ENCODE results near the gene RIC1. TPM values are rescaled to one million over a fixed set of nuclear protein-coding genes. Genes with fewer than 3 reads are reported as not detected.

The RIC1 gene
- total RNA-seq, 6 donors from 2014 or later = 21.5 to 62.9 (median 31.0) TPM

DNA sequence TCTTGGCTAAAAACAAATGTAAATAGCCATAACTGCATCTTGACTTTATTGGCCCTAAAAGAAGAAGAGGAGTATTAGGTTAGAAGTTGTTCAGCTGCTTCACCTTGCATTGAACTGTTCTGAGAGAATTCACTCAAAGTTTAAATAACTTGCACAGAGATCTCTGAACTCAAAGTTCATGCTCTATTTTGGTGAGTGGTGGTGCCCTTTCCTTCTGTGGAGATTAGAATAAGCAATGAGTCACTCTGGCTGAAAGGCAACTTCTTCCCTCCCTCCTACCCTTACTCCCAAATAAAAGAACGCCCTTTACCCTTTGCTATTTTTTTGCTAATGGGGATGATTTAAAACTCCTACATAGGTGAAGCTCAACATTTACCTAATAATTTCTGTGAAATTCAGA lies 155.1 kb downstream of the RIC1 start:
- TF ChIP-seq POLR2AphosphoS5 (IDR thresholded peaks at IDR 0.05) = no peak
- TF ChIP-seq EP300 (IDR thresholded peaks at IDR 0.05) = no peak
- TF ChIP-seq POLR2A (IDR thresholded peaks at IDR 0.05) = no peak
- TF ChIP-seq CTCF (IDR thresholded peaks at IDR 0.05) = no peak
- H3K4me1 ChIP-seq = peaks cover 0 to 24% (median 9%) of the 10 kb centered on the region in 4 donors
- 87 to 88% methylated on average over 1 of the region's 1 CpG for WGBS, 2 donors
- H3K27me3 ChIP-seq = no peaks in the 10 kb centered on the region
- ATAC-seq (ENCODE audit: low FRiP score in 2 of 2) (no peak), DNase-seq (no peak)
- H3K9me3 ChIP-seq = peaks cover 0 to 4% (median under 1%) of the 10 kb centered on the region in 4 donors
- H3K36me3 ChIP-seq = peaks cover 0 to 45% (median 18%) of the 10 kb centered on the region in 4 donors
- H3K27ac ChIP-seq = peak overlapping the region in 3 of 4 donors; percentile 6 to 37 (median 23)
- no peak overlapping the region for H3K4me3 ChIP-seq

- H3K4me1 ChIP-seq = peaks cover 0 to 24% (median 9%) of the 10 kb centered on the region in 4 donors
- TF ChIP-seq EP300 (IDR thresholded peaks at IDR 0.05) = no peak
- TF ChIP-seq POLR2AphosphoS5 (IDR thresholded peaks at IDR 0.05) = no peak
- no peak for TF ChIP-seq CTCF (IDR thresholded peaks at IDR 0.05)
- no peak for TF ChIP-seq POLR2A (IDR thresholded peaks at IDR 0.05)
- no peak for ATAC-seq (ENCODE audit: low FRiP score in 2 of 2)
Measured at GRCh38 chr9:5784526-5785315, 155.8 kb downstream of the RIC1 start.

DNA sequence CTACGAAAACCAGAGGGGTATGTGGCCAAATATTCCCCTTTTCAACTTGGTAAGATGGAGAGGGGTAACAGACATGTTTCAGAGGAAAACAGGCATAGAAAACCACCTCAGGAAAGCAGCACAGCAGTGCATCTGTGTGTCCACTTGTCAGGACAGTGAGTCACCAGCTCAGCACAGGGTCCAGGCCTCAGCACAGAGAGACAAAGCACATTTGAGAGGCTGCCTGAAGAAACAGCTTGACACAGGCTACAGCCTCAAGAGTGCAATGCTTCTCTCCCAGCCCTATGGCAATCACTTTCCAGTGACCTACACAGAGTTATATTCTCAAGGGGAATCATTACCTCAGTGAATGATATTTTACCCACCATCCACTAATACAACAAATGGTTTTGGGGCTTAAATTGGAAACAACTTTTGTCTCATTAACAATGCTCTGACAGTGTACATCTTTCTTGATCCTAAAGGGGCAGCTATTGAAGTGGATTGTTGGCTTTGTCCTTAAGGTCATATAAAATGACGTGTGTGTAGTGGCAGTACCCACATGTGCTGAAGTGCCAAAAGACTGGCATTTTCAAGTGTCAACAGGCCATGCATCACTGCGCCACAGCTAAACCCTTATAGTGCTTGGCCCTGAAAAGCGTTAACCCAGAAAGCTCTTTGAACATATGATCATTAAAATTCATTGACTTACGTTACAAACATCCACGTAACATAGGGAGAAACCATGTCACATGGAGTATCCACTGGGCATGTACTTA lies 157.6 kb downstream of the RIC1 start:
- Histone ChIP-seq H3K27ac (peak overlapping the region in 2 of 4 donors; percentile 19 to 58), H3K9me3 (no peaks in the 10 kb centered on the region), H3K27me3 (no peaks in the 10 kb centered on the region), H3K36me3 (peaks cover 0 to 24% (median 4%) of the 10 kb centered on the region in 4 donors), H3K4me1 (peaks cover 0 to 24% (median 9%) of the 10 kb centered on the region in 4 donors), H3K4me3 (no peak overlapping the region)
- TF ChIP-seq EP300 (IDR thresholded peaks at IDR 0.05) = no peak
- TF ChIP-seq POLR2AphosphoS5 (IDR thresholded peaks at IDR 0.05) = no peak
- TF ChIP-seq CTCF (IDR thresholded peaks at IDR 0.05) = no peak
- TF ChIP-seq POLR2A (IDR thresholded peaks at IDR 0.05) = no peak
- 88 to 96% methylated on average over 5 to 6 of the region's 6 CpGs for WGBS, 2 donors
- ATAC-seq (ENCODE audit: low FRiP score in 2 of 2) (no peak), DNase-seq (no peak)

More at GRCh38 chr9:5784526-5785315, 155.8 kb downstream of the RIC1 start:
- Histone ChIP-seq H3K4me3 (no peak overlapping the region), H3K27me3 (no peaks in the 10 kb centered on the region), H3K36me3 (peaks cover 0 to 37% (median 11%) of the 10 kb centered on the region in 4 donors), H3K27ac (peak overlapping the region in 3 of 4 donors; percentile 6 to 37 (median 23)), H3K9me3 (no peaks in the 10 kb centered on the region)
- DNase-seq = no peak
- 41 to 57% methylated on average over 4 of the region's 4 CpGs for WGBS, 2 donors

GRCh38 chr9:5787220-5787619 lies 158.3 kb downstream of the RIC1 start:
- TF ChIP-seq CTCF (IDR thresholded peaks at IDR 0.05) = no peak
- no peak for TF ChIP-seq EP300 (IDR thresholded peaks at IDR 0.05)
- no peak for TF ChIP-seq POLR2A (IDR thresholded peaks at IDR 0.05)
- TF ChIP-seq POLR2AphosphoS5 (IDR thresholded peaks at IDR 0.05) = no peak
- Histone ChIP-seq H3K27me3 (no peaks in the 10 kb centered on the region), H3K4me3 (no peak overlapping the region), H3K27ac (peak overlapping the region in 1 of 4 donors; percentile 58), H3K4me1 (peaks cover 0 to 24% (median 9%) of the 10 kb centered on the region in 4 donors), H3K36me3 (peaks cover 0 to 22% (median 4%) of the 10 kb centered on the region in 4 donors), H3K9me3 (no peaks in the 10 kb centered on the region)
- DNase-seq (no peak), ATAC-seq (ENCODE audit: low FRiP score in 2 of 2) (no peak)
- 98 to 100% methylated on average over 2 of the region's 2 CpGs for WGBS, 2 donors

All from upper lobe of left lung (tissue), 6 donors.